DMS153 (cell line): ENCODE measurements around the gene ADAM23.

ENCODE experiments used
- DNase-seq: peaks from one replicate; lab custom pipeline; 2025; lab: John Stamatoyannopoulos, UW

ADAM23 gene

DNA sequence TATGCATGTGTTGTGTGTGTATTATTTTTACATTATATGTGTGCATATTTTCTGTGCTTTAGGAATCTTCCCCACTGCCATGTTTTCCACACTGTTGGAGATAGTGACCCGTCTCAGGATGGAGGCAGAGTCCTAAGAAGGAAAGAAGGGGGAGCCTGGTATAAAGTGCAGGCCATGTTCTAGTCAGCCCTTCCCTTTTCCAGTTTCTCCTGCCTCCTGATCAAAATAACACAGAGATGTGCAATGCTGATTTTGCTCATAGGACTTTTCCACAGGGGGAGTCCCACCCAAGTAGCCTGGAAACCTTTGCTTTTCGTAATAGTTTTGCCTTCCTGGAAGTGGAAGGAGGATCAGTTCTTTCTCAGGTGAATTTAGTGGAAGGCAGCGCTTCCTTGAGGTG is 126.1 kb downstream of the ADAM23 start:
- no peak for DNase-seq

DNA sequence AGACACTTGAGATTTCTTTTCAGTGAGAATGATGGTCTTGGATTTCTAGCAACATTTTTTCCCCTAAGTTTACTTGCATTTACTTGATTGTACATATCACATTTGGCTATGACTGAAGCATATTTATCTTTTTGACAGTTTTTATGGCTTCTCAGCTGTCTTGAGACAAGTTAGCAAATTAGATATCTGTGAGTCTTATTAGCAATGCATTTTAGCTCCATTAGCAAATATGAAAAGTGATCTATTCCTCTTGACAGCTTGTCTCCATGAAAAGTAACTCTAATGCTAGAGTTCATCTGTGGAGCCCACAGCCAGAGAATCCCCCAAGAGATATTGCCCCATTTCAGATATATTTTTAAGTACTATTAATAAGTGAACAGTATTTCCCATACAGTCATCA is 126.9 kb downstream of the ADAM23 start:
- no peak for DNase-seq

DNA sequence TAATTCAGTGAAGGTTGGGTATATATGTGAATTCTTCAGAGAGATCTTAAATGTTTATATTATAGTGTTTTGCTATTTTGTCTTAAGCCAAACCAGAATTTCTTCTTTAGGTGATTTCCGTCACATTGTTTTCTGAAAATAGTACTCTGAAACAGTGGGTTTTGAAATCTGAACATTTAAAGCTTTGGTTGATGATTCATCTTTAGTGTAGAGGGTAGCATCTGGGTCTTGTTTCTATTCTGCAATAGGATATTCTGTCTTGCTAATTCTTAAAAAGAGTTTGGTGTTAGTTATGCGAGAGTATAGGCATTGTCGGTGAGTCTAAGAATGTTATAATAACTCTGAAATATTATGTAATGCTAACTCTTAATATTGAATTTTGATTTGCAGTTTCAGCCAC is 129.4 kb downstream of the ADAM23 start:
- no peak for DNase-seq

DNA sequence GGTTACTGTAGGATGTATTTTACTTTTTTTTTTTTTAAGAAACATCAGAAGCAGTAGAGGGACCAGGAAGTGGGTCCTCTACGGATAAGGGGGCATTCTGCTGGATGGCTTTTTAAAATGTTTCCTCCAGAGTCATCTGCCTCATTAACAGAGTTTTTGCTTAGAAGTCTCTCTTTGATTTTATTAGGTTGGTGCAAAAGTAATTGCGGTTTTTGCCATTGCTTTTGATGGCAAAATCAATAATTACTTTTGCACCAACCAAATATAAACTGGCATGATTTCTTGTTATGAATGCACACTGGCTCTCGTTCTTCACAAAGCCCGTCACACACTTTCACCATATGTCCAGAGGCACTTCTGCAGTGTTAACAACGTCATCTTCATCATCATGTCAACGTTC is 130.5 kb downstream of the ADAM23 start:
- no peak for DNase-seq

DNA sequence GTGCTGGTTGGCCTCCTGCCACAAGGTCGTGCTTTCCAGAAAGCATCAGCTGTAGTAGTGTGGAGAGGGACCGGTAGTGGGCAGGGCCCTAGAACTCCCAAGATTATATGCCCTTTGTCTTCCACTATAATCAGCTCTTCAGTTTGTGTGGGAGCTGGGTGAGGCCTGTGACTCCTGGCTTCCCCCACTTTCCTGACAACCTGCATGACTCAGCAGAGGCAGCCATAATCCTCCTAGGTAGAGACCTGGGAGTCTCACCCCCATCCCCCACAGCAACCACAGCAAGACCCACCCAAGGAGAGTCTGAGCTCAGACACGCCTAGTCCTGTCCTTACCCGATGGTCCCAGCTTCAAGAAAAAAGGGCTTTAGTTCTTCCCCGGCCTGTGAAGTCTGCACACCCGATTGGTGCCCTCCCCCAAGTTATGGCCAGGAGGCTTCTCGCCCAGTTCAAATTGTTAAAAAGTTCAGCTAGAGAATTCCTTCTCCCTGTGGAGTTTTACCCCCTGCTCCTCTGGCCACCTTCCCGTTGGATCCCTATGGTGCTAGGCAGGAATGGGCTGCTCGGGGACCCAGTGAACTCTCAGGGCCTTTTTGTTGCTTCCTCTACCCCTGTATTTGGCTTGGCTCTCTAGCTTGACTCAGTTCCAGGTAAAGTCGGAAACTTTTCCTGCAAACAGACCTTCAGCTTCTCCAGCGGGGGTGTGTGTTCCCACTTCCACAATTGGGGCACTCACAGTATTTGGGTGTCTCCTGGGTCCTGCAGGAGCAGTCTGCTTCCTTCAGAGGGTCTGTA is 141.2 kb downstream of the ADAM23 start:
- no peak for DNase-seq

DNA sequence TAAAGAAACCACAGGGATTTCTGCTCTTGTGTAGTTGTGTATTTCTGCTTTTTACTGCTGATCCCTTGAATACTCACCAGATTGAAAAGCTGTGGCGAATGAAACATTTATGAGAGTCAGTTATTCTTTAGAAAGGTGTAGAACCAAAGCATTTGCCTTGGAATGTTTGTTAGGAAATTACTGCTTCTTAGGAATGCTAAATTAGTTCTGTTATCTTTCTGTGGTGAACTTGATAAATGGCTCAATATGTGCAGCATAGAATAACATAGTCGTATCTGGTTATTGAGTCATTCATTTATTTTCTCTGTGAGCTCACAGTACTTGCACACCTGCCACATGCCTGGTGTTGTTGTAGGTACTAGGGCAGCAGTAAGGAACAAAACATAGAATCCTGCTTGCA is 142.0 kb downstream of the ADAM23 start:
- no peak for DNase-seq

DNA sequence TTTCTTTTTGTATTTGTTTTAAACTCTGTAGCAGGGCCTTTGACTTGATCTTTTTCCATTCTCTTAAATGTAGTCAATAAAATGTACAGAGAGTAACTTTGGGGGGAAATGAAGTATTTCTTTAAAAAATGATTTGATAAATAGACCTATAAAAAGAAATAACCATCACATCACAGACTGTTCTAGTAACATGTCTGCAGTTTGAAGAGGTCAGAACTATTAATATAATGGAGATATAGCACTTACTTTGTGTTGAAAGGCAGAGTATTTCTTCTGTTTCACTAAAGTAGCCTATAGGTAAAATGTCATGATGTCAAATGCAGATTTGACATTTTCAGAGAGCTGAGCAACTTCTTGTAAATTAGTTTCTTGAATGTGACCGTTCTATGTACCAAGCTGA is 143.3 kb downstream of the ADAM23 start:
- DNase-seq = no peak

DNA sequence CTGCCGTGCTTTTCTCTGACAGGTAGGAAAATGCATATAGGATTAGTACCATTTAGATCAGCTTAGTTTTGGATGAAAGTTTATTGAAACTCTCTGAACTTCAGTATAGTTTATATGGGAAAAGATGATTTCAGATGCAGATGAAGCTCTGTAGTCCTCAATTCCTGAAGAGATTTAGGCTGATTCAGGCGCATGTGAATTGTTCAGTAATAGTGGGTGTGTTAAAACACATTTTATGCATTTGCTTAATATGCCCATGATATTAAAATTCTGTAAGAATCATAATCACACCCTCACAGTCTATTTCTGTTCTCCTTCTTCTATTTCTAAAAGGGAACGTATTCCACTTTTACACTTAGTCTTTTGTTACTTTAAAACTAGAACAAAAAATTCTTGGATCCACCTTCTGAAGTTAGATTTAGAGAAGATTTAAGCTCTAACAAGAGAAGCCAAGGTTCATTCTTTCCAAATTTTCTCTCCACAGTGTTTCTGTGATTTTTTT is 154.4 kb downstream of the ADAM23 start:
- no peak for DNase-seq

DNA sequence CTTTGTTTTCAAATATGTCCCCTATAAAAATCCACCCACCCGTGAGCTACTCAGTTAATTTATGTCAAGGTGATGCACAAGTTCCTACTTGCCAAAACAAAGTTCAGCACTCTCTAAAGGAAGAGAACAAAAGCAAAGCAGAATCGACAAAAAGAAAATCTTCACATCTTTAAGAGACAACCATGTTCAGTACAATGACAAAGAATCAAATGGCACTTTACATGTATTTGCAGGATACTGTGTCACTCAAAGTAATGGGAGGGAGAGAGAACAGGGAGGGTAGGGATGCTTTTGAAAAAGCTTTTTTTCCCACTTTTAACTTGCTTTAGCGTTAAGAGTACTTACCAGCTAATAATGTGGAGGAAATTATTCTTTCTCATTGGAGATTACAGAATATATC is 159.9 kb downstream of the ADAM23 start:
- DNase-seq = no peak

DNA sequence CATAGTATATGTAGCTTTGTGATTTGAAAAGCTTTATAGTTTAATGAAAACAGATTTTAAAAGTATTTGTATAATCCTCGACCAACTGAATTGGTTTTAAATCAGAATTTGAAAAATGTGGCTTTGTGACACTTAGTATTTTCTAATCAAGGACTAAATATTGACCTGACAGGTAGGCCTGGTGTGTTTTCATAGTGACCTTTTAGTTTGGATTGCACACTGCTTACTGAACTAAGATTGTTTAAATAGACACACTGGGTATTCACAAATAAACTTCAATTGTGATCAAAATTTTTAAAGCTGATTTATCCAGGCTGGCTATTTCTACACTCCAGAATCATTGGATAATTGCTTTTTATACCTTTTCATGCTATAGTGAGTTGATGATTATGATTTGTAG is 167.1 kb downstream of the ADAM23 start:
- DNase-seq = no peak

DNA sequence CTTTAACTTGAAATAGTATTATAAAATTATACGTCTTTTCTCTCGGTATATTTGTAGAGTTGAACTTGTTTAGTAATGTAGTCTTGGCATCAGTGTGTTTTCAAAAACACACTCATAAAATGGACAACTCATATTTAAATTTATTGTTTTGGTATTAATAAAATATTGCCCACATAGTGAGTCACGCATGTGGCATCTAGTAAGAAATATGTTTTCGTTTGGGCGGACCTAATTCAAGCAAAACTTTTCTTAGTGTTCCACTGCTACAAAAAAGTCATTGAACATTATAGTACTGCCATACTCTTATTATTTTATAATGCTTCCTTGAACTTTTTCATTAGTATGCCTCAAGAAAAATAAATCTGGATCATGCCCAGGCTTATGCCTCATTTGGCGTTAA is 167.9 kb downstream of the ADAM23 start:
- DNase-seq = no peak

DNA sequence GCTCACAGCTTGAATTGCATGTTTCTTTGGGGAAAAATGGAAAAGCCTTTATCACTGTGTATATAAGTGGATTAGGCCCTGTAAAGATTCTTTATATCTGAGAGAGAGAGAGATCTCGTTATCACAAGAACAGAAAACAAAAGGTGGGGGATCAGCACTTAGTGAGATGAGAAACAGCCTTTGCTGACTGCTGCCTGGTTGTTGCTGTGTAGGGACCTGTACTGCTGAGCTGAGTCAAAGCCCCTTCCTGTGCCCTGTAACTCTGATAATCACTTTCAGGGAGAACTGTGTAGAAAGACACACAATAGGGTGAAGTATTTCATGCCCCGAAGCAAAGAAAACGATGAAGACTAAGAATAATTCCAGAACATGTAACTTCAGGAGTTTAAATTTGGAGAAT is 168.4 kb downstream of the ADAM23 start:
- no peak for DNase-seq

DNA sequence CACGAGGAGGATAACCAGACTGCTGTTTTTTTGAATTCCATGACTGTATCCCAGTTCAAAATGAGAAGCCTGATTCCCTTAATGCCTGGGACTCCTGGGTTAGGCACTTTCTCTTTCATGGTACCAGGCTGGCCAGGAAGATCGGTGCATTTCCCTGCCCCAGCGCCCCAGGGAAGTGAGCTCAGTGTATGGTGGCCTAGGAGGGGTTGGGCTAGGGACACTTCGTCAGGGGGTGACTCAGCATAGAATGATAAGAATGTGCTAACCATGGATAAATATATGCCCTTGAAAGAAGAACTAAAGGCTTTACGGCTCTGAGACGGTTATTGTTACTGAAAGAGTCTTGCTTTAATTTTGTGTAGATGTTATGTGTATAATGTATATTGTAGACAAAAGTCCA is 171.5 kb downstream of the ADAM23 start:
- DNase-seq = no peak

DNA sequence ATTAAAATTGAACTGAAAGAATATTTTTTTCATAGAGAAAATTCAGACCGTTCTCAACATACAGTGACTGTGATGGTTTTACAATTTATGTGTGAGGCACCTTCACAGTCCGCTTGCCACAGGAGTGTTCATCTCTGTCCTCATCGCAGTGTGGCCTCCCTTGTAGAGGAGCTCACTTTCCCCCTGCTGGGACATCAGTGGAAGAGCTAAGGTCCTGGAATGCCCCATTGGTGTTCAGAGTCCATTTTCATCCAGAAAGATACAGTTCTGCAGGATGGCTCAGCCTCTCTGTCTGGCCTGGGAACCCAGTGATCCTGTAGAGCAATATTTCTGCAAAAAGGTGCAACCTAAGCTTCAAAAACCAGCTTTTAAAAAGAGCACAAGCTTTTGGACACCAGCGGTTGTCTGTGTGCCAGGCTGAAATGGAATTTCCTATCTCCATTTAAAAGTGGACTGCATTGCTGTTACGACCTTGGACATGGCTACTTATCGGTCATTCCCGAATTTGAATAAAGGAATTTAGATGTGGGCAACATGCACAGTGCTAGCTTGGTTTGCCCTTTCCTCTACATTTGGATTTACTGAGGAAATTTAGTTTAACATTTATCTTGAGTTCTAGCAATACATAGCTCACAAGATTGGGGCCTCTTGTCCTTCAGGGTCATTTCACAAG is 172.2 kb downstream of the ADAM23 start:
- DNase-seq = no peak

DNA sequence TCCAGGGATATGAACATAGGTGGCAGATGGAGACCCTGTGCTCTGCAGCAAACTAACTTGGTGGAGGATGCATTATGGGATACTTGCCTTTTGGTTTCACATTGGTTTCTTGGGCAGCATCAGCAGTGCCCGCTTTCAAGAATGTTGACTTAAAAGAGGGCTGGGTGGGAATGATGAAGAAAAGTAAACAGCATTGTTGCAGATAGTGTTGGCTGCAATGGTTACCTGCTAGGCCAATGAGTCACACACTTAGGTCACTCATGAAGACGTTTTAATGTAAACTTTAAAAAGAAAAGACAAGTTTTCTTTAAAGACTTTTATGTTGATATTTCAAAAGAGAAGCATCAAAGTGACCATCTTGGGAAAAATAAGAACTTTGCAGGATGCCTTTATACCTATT is 172.8 kb downstream of the ADAM23 start:
- DNase-seq = no peak

DNA sequence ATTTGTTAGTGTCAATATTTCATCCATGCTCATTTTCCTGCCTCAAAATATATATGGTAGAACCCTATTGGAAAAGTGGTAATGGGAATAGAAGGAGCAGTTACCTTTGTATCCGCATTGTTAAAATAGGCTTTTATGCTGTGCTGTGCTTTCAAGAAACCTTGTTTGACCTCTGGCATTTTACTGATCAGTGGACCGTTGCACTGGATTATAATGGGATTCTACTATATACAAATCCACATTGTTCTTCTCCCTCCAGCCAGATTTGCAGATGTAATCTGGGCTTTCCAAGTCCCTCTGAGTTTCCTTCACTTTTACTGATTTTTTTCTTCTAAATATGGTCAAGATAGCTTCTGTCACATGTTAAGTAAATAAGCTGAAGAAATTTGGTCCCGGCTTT is 175.7 kb downstream of the ADAM23 start:
- DNase-seq = no peak

DNA sequence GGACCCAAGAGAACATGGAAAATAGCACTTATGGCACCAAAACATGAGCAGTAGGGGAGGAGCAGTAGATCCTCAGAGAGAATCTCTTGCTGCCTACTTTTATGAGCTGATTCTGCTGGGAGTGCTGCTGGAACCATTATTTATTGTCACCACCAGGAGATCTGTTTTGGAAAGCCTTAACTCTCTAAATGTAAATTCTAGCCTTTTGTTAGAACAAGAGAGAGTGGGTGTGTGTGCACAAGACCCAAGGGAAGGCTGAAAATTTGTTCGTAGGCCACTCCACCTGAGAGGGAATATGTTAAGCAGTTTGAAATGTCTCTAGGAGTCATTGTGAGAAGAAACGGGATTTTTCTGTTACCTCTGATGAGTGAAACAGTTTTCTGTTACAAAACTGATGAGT is 182.8 kb downstream of the ADAM23 start:
- no peak for DNase-seq

DNA sequence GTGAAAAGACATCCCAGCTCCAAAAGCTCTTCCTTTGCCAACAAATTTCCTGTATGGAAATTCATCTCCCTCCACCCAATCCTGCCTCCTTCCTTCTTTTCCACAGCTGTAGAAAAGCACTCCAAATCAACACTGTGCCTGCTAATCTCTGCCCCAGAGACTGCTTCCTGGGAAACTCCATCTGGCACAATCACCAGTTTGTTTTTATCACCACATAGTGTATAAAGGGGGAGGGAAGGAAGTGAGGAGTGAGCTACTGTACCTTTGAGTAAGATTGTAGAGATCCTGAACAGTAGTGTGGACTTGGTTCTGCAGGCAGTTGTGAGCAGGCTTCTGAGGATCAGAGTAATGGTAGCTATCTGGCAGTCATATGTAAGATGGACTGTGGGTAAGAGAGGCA is 184.3 kb downstream of the ADAM23 start:
- DNase-seq = no peak

DNA sequence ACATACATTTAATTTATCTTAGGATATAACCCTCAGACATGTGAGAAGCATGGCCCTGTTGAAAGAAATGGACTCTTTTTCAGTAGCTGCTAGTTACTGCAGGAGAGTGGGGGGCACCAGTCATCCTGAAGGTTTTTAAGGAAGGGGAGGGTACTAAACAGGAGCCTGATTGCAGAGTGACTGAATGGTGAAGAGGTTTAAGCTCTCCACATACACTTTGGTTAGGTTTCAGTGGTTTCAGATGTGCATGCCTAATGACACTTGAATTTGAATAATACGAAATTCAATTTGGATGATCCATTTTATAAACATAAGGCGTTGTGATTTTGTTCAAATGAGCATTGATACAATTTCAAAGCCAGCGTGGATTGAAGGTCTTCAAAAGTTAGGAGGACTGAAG is 188.0 kb downstream of the ADAM23 start:
- DNase-seq = no peak

DNA sequence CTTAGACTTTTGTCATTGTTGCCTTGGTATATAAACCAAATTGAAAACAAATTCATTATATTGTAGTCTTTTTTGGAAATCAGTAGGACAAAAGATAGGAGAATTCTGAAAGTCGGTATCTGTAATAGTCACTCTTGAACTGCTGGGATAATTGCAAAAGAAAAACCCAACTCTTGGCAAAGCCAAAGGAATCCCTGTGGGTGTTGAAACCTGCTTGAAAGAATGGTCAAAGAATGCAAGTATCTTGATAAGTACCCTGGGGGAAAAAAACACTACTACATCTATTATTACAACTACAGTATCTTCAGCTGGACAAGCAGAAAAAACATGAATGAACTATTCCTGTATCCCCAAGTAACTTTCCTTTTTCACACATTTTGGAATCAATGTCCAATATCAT is 191.7 kb downstream of the ADAM23 start:
- no peak for DNase-seq

DNA sequence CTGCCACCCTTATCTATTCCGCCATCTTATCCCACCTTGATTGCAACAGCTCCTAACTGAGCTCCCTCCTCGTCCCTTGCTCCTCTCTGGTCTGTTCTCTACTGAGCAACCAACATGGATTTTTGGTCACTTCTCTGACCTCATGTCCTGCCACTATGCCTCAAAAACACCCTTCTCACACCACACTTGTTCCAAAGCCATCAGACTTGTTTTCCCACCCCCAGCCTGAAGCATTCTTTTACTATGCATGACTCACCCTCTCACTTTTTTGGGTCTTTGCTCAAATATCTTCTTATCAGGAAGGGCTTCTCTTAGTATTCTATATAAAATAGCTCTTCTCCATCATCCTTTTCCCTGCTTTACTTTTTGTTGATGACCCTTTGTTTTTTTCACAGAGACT is 196.3 kb downstream of the ADAM23 start:
- DNase-seq = no peak

DNA sequence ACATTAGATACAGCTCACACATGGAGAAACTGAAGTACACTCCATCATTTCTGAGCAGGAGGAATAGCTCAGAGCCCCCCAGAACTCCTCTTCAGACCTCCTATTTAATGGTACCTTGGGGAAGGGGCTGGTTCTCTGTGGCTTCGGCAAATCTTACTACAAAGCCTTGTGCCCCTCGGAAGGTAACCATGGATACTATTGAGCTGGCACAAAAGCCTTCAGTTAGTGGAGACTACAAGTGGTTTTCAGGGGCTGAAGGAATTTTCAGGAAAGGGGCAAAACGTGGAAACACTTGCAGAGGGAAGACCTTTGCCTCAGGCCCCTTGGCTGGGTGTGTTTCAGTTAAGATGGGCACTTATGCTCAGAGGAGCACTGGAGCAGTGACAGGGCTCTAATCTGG is 197.9 kb downstream of the ADAM23 start:
- DNase-seq = no peak

DNA sequence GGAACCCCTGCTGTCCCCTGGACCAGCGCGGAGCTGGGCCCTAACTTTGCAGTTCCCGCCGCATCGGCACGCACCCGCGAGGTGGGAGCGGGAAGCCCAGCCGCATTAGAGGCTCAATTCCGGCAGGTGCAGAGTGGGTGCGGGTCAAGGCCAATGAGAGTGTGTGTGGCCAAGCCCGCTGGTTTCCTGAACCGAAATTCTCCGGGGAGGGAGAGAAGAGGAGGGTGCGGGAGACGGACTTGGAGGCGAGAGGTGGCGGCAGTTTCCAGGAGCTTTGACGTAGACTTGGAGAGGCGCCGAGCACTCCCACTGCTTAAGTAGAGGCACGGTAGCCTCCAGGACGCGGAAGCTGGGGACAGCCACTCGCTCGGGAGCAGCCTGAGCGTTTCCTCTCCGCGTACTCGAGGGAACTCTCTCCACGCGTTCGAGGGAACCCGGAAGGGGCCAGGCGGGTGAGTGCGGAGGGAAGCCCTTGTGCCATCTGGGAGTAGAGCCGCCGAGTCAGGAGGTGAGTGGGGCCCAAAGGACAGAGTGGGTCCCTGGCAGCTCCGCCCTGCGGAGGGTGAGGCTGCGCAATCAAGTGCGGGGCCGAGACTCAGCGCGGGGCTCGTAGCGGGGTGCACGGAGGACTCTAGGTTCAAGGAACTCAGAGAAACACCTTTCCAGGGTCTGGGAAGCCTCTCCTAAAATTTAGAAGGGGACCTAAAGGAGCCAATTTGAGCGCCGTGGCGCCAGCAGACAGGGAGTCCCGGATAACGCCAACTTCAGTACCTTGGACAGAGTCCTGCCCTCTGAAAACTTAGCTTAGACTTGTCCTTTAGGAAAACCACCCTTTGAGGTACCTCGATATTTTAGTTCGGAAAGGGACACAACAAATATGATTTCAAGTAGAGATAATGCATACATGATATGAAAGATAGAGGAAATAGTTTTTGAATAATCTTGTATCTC is 199.0 kb downstream of the ADAM23 start, which contains the start of gene FAM237A:
Gene FAM237A (plus strand): TSS at position 413 of the 951 bp plus-strand sequence. CDS start 1,750 bp downstream, outside the sequence.
- DNase-seq = peak; percentile 29
